IMR-90 (cell line): ENCODE results near the gene NRF1. TPM values are rescaled to one million over a fixed set of nuclear protein-coding genes. Genes with fewer than 3 reads are reported as not detected.

Experiments used
- ATAC-seq: fragments of 200-7000 bp; cut with Tn5 transposase; 2 replicates; pipeline ENCODE4 v1.9.1; 2020; ENCODE audit warnings: low read depth, mild to moderate bottlenecking, moderate library complexity
- BruUV-seq: library from RNA; stranded (reverse); fragments of 400-500 nt; replicated peaks from 2 replicates; lab custom pipeline; 2021; lab: Mats Ljungman, UMichigan
- CTCF ChIA-PET: fragments of 300-600 bp; formaldehyde crosslinking; extraction: SDS; loops from one replicate; lab custom pipeline; 2021; ENCODE audit warnings: antibody characterized with exemption; lab: Yijun Ruan, JAX
- POLR2A ChIA-PET: fragments of 300-600 bp; sonication (Branson Sonifier 250); formaldehyde crosslinking; loops from one replicate; lab custom pipeline; 2022; ENCODE audit warnings: antibody characterized with exemption; ENCODE audit not compliant: unreplicated experiment; lab: Charles Lee
- DNase-seq: peaks from one replicate; pipeline ENCODE4 v3.0.0; 2013
- H2AFZ ChIP-seq: replicated peaks from 2 replicates; pipeline ENCODE3; 2013; ENCODE audit warnings: low read length, mild to moderate bottlenecking; ENCODE audit not compliant: poor library complexity
- H2AK5ac ChIP-seq: 2 replicates; pipeline ENCODE4 v1.6.1; 2013; ENCODE audit warnings: low read depth, low read length, inconsistent platforms
- H2AK9ac ChIP-seq: replicated peaks from 2 replicates; pipeline ENCODE3; 2013; ENCODE audit warnings: mild to moderate bottlenecking, low read depth, low read length, moderate library complexity; ENCODE audit not compliant: poor library complexity
- H2BK120ac ChIP-seq: 2 replicates; pipeline ENCODE4 v1.6.1; 2013; ENCODE audit warnings: low read depth, low read length, inconsistent platforms
- H2BK15ac ChIP-seq: 3 replicates; pipeline ENCODE4 v1.6.1; 2013; ENCODE audit warnings: low read depth, low read length, inconsistent platforms
- H2BK20ac ChIP-seq: 2 replicates; pipeline ENCODE4 v1.6.1; 2013; ENCODE audit warnings: low read depth, mild to moderate bottlenecking, inconsistent platforms, low read length, moderate library complexity
- H2BK5ac ChIP-seq: 2 replicates; pipeline ENCODE4 v1.6.1; 2013; ENCODE audit warnings: mild to moderate bottlenecking, low read depth, low read length, inconsistent platforms; ENCODE audit not compliant: poor library complexity, severe bottlenecking
- H3K14ac ChIP-seq: replicated peaks from 2 replicates; pipeline ENCODE4 v1.6.1; 2013; ENCODE audit warnings: low read depth, low read length, inconsistent platforms
- H3K18ac ChIP-seq: 2 replicates; pipeline ENCODE4 v1.6.1; 2013; ENCODE audit warnings: low read depth, low read length, control low read depth
- H3K23ac ChIP-seq: 2 replicates; pipeline ENCODE4 v1.6.1; 2013; ENCODE audit warnings: low read depth, low read length, inconsistent platforms
- H3K27ac ChIP-seq: 2 replicates; pipeline ENCODE4 v1.5.1; 2013; ENCODE audit warnings: mild to moderate bottlenecking, control low read depth, low read length; ENCODE audit not compliant: insufficient read depth
- H3K27me3 ChIP-seq: 2 replicates; pipeline ENCODE4 v1.6.1; 2013; ENCODE audit warnings: low read length; ENCODE audit not compliant: control insufficient read depth, insufficient read depth
- H3K36me3 ChIP-seq: 2 replicates; pipeline ENCODE4 v1.6.1; 2013; ENCODE audit warnings: low read length, mixed read lengths; ENCODE audit not compliant: control insufficient read depth, insufficient read depth
- H3K4ac ChIP-seq: 2 replicates; pipeline ENCODE4 v1.6.1; 2013; ENCODE audit warnings: low read depth, low read length, inconsistent platforms
- H3K4me1 ChIP-seq: 2 replicates; pipeline ENCODE4 v1.6.1; 2013; ENCODE audit warnings: low read length, mixed read lengths; ENCODE audit not compliant: control insufficient read depth, insufficient read depth
- H3K4me2 ChIP-seq: 2 replicates; pipeline ENCODE4 v1.6.1; 2013; ENCODE audit warnings: low read depth, mild to moderate bottlenecking, control low read depth, low read length, moderate library complexity
- H3K4me3 ChIP-seq: 2 replicates; pipeline ENCODE4 v1.5.1; 2013; ENCODE audit warnings: low read depth, mild to moderate bottlenecking, control low read depth, low read length, moderate library complexity; ENCODE audit not compliant: insufficient read depth
- H3K56ac ChIP-seq: 2 replicates; pipeline ENCODE4 v1.6.1; 2013; ENCODE audit warnings: low read length, inconsistent platforms; ENCODE audit not compliant: insufficient read depth; ENCODE audit errors: extremely low read depth
- H3K79me1 ChIP-seq, 2 experiments: 2 replicates each; pipeline ENCODE4 v1.6.1; 2013; ENCODE audit warnings: low read length in 2 of 2, inconsistent platforms in 1 of 2, low read depth in 1 of 2
- H3K9ac ChIP-seq: 2 replicates; pipeline ENCODE4 v1.6.1; 2013; ENCODE audit warnings: low read depth, low read length, control low read depth
- H3K9me1 ChIP-seq: 2 replicates; pipeline ENCODE4 v1.6.1; 2013; ENCODE audit warnings: low read length, inconsistent platforms; ENCODE audit not compliant: insufficient read depth
- H3K9me3 ChIP-seq: 2 replicates; pipeline ENCODE4 v1.6.1; 2013; ENCODE audit warnings: low read length; ENCODE audit not compliant: control insufficient read depth, insufficient read depth
- H4K20me1 ChIP-seq: 2 replicates; pipeline ENCODE4 v1.6.1; 2013; ENCODE audit warnings: low read length, inconsistent platforms; ENCODE audit not compliant: insufficient read depth
- H4K5ac ChIP-seq: 2 replicates; pipeline ENCODE4 v1.6.1; 2013; ENCODE audit warnings: mild to moderate bottlenecking, low read depth, low read length, control low read depth
- H4K8ac ChIP-seq, 2 experiments: 2 replicates each; pipeline ENCODE4 v1.6.1; 2013; ENCODE audit warnings: low read depth in 2 of 2, low read length in 2 of 2, control low read depth in 1 of 2, inconsistent platforms in 1 of 2
- H4K91ac ChIP-seq: 2 replicates; pipeline ENCODE4 v1.6.1; 2013; ENCODE audit warnings: low read depth, low read length, inconsistent platforms; ENCODE audit not compliant: insufficient read depth
- BHLHE40 ChIP-seq: fragments of 150-350 bp; IDR thresholded peaks from 2 replicates; pipeline ENCODE4 v1.6.1; 2016; ENCODE audit warnings: mild to moderate bottlenecking, low read depth, low read length
- CEBPB ChIP-seq: IDR thresholded peaks from 2 replicates; pipeline ENCODE4 v1.6.1; 2012; ENCODE audit warnings: low read depth, low read length, improper control_type of control experiment
- CHD1 ChIP-seq: IDR thresholded peaks from 2 replicates; pipeline ENCODE4 v1.6.1; 2012; ENCODE audit warnings: low read depth, low read length, improper control_type of control experiment
- FOS ChIP-seq: fragments of 150-350 bp; IDR thresholded peaks from 2 replicates; pipeline ENCODE4 v1.6.1; 2016; ENCODE audit warnings: low read depth, low read length
- MAFK ChIP-seq: IDR thresholded peaks from 2 replicates; pipeline ENCODE4 v1.6.1; 2012; ENCODE audit warnings: low read depth, low read length, improper control_type of control experiment
- MAZ ChIP-seq: IDR thresholded peaks from 2 replicates; pipeline ENCODE4 v1.6.1; 2012; ENCODE audit warnings: low read depth, mild to moderate bottlenecking, low read length, improper control_type of control experiment, moderate library complexity, borderline replicate concordance
- MXI1 ChIP-seq: IDR thresholded peaks from 2 replicates; pipeline ENCODE4 v1.6.1; 2012; ENCODE audit warnings: low read depth, mild to moderate bottlenecking, low read length, moderate library complexity, borderline replicate concordance
- NFE2L2 ChIP-seq: fragments of 150-350 bp; IDR thresholded peaks from 2 replicates; pipeline ENCODE4 v1.6.1; 2016; ENCODE audit warnings: low read depth, mild to moderate bottlenecking, low read length
- POLR2A ChIP-seq: IDR thresholded peaks from 2 replicates; pipeline ENCODE4 v1.6.1; 2012; ENCODE audit warnings: mild to moderate bottlenecking, low read depth, low read length
- RAD21 ChIP-seq: IDR thresholded peaks from 2 replicates; pipeline ENCODE4 v1.6.1; 2012; ENCODE audit warnings: low read length, improper control_type of control experiment
- RCOR1 ChIP-seq: IDR thresholded peaks from 2 replicates; pipeline ENCODE4 v1.6.1; 2012; ENCODE audit warnings: mild to moderate bottlenecking, low read length, improper control_type of control experiment; ENCODE audit not compliant: insufficient replicate concordance
- RFX5 ChIP-seq: IDR thresholded peaks from 2 replicates; pipeline ENCODE4 v1.8.0; 2012; ENCODE audit warnings: low read depth, mild to moderate bottlenecking, low read length, moderate library complexity
- WGBS, 2 experiments: methylation state at CpG; one replicate each; pipeline versions ENCODE4 v1.1.5 to v1.1.7; 2013; ENCODE audit warnings: missing lambda C conversion rate in 2 of 2; ENCODE audit not compliant: insufficient read length in 1 of 2; ENCODE audit errors: extremely low coverage in 2 of 2; 5-methylcytosine and 5-hydroxymethylcytosine counted together
- dilution Hi-C: fragments of 300-500 bp; cut with HindIII; formaldehyde crosslinking; loops from one replicate; pipeline ENCODE4 v1.14.3; 2018; ENCODE audit warnings: low sequenced_read_pairs; ENCODE audit not compliant: unreplicated experiment
- in situ Hi-C: fragments of 300-500 bp; cut with MboI; formaldehyde crosslinking; loops from 3 replicates; pipeline ENCODE4 v1.14.3; 2019; ENCODE audit warnings: low sequenced_read_pairs, inconsistent platforms, mixed read lengths
- intact Hi-C: fragments of 100-400 bp; cut with micrococcal nuclease; formaldehyde crosslinking; loops from 2 replicates; pipeline ENCODE4 v1.10.0; 2022
- polyA plus RNA-seq, 3 experiments: library from polyadenylated mRNA; depleted of rRNA; stranded (reverse); fragments of >200 nt; gene quantifications; 2 replicates each; pipeline ENCODE4 v1.2.3, GENCODE V29; 2012; ENCODE audit warnings: low replicate concordance in 1 of 3
- total RNA-seq: library from RNA; depleted of rRNA; stranded (reverse); fragments of >200 nt; gene quantifications from 2 replicates; pipeline ENCODE4 v1.2.3, GENCODE V29; 2012
- TF ChIP-seq, protein P1 (sequence below): fragments of 150-350 bp; IDR thresholded peaks from 2 replicates; pipeline ENCODE4 v1.6.1; 2016; ENCODE audit warnings: low read depth, mild to moderate bottlenecking, low read length, moderate library complexity, borderline replicate concordance
- TF ChIP-seq, protein P2 (sequence below): conservative IDR thresholded peaks from 2 replicates; pipeline ENCODE4 v1.5.1; 2012; ENCODE audit warnings: mild to moderate bottlenecking, low read depth, low read length, improper control_type of control experiment
- TF ChIP-seq, protein P3 (sequence below): fragments of 150-350 bp; IDR thresholded peaks from 2 replicates; pipeline ENCODE4 v1.6.1; 2017; ENCODE audit warnings: mild to moderate bottlenecking, antibody characterized with exemption, low read length, low read depth

NRF1 gene
- total and polyA plus RNA-seq, 2 of the 4 experiments (the other 2 are of a cell fraction), result 11.4 to 15.8 TPM

DNA sequence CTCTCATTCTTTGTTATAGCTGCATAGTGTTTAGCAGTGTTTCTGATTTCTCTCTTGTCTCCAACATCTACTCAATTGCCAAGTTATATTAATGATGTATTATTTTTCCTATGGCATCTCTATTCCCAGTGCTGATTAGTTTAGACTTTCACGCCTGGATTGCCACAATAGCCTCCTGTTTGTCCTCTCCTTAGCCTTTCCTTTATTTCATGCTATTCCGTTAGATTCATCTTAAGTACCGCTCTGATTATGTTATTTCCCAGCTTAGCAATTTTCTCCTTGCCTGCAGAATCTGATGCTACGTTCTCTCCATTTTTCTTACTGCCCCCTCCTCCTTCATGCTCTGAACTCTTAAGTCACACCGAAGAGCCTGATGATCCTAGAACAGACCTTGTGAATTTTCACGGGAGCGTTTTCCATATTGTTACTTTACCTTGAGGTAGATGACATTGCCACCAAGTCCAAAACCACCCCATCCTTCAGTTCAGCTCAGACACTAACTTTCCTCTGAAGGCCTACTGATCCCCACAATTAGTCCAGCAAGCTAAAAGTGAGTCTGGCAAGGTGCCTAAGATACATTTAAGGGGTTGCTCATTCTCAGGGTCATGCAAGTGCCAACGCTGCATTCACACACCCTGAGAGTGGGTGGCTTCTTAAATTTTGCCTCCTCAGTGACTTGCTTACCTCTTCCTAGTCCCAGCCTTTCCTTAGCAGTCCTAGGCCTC lies 6.6 kb upstream of the NRF1 start:
- no peaks in the 10 kb centered on the region for H3K27me3 ChIP-seq
- H3K18ac ChIP-seq, result no peak overlapping the region
- intact Hi-C loops, result no loop called here
- H3K14ac ChIP-seq, result no peak overlapping the region
- H2BK5ac ChIP-seq, result no peak overlapping the region
- H4K20me1 ChIP-seq, result no peaks in the 10 kb centered on the region
- no peaks in the 10 kb centered on the region for H3K4me1 ChIP-seq
- BruUV-seq, result no TSS peak
- no peak overlapping the region for H2AK9ac ChIP-seq
- peaks cover 10 to 26% of the 10 kb centered on the region in 2 experiments; a peak in 2 of 4 replicates for H3K79me1 ChIP-seq
- H3K27ac ChIP-seq, result no peak overlapping the region
- no peak overlapping the region for H2BK15ac ChIP-seq
- H3K9me1 ChIP-seq, result no peaks in the 10 kb centered on the region; the same call in 1 of the 2 replicates
- 67% methylated on average over 3 of the region's 8 CpGs; no CpG with 5 or more reads in 1 of the 2 experiments for WGBS, 2 experiments
- DNase-seq (no peak), ATAC-seq (no peak)
- ChIA-PET CTCF (interaction anchor here (0.6 kb wide), 1 partner anchor 9 kb away, joined by 3 read pairs; no protein-coding TSS in a partner anchor), POLR2A (interaction anchor here (0.5 kb wide), 1 partner anchor 371 kb away, joined by 4 read pairs; no protein-coding TSS in a partner anchor)
- H3K9ac ChIP-seq, result no peak overlapping the region
- H3K56ac ChIP-seq, result no peak overlapping the region
- peaks cover 7% of the 10 kb centered on the region for H3K36me3 ChIP-seq
- H2BK120ac ChIP-seq, result no peak overlapping the region
- no peak overlapping the region for H3K4me3 ChIP-seq
- in situ Hi-C loops, result no loop called here
- H2AFZ ChIP-seq, result no peak overlapping the region
- no peak overlapping the region for H4K5ac ChIP-seq
- H3K23ac ChIP-seq, result no peak overlapping the region
- dilution Hi-C loops, result no loop called here
- H2AK5ac ChIP-seq, result no peak overlapping the region
- H3K4ac ChIP-seq, result no peak overlapping the region
- no peak overlapping the region for H2BK20ac ChIP-seq
- no peak overlapping the region; a peak in 1 of 4 replicates for H4K8ac ChIP-seq
- no peak overlapping the region for H4K91ac ChIP-seq
- H3K4me2 ChIP-seq, result no peak overlapping the region
- H3K9me3 ChIP-seq, result no peaks in the 10 kb centered on the region
- no peak for TF ChIP-seq MAFK
- TF ChIP-seq RFX5, result no peak
- no peak for TF ChIP-seq CHD1
- no peak for TF ChIP-seq FOS
- TF ChIP-seq, protein P1, sequence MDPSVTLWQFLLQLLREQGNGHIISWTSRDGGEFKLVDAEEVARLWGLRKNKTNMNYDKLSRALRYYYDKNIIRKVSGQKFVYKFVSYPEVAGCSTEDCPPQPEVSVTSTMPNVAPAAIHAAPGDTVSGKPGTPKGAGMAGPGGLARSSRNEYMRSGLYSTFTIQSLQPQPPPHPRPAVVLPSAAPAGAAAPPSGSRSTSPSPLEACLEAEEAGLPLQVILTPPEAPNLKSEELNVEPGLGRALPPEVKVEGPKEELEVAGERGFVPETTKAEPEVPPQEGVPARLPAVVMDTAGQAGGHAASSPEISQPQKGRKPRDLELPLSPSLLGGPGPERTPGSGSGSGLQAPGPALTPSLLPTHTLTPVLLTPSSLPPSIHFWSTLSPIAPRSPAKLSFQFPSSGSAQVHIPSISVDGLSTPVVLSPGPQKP, result no peak
- TF ChIP-seq RCOR1, result no peak
- no peak for TF ChIP-seq MXI1
- TF ChIP-seq, protein P2, sequence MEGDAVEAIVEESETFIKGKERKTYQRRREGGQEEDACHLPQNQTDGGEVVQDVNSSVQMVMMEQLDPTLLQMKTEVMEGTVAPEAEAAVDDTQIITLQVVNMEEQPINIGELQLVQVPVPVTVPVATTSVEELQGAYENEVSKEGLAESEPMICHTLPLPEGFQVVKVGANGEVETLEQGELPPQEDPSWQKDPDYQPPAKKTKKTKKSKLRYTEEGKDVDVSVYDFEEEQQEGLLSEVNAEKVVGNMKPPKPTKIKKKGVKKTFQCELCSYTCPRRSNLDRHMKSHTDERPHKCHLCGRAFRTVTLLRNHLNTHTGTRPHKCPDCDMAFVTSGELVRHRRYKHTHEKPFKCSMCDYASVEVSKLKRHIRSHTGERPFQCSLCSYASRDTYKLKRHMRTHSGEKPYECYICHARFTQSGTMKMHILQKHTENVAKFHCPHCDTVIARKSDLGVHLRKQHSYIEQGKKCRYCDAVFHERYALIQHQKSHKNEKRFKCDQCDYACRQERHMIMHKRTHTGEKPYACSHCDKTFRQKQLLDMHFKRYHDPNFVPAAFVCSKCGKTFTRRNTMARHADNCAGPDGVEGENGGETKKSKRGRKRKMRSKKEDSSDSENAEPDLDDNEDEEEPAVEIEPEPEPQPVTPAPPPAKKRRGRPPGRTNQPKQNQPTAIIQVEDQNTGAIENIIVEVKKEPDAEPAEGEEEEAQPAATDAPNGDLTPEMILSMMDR, result no peak
- no peak for TF ChIP-seq CEBPB
- no peak for TF ChIP-seq BHLHE40
- TF ChIP-seq NFE2L2, result no peak
- no peak for TF ChIP-seq RAD21
- TF ChIP-seq, protein P3, sequence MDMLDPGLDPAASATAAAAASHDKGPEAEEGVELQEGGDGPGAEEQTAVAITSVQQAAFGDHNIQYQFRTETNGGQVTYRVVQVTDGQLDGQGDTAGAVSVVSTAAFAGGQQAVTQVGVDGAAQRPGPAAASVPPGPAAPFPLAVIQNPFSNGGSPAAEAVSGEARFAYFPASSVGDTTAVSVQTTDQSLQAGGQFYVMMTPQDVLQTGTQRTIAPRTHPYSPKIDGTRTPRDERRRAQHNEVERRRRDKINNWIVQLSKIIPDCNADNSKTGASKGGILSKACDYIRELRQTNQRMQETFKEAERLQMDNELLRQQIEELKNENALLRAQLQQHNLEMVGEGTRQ, result no peak
- no peak for TF ChIP-seq POLR2A
- no peak for TF ChIP-seq MAZ
